GM10248 (cell line): Measurements from ENCODE around the gene PRKCE.
A peak's percentile ranks its signal among the peaks of the same experiment; 100 is the strongest.

ENCODE experiments used
- CTCF ChIA-PET: fragments of 300-600 bp; sonication (Branson Sonifier 250); formaldehyde crosslinking; extraction: SDS; loops from one replicate; lab custom pipeline; 2021; ENCODE audit warnings: antibody characterized with exemption; lab: Yijun Ruan, JAX
- POLR2A ChIA-PET: fragments of 350-650 bp; sonication (Branson Sonifier 250); formaldehyde crosslinking; extraction: SDS; loops from one replicate; lab custom pipeline; 2020; ENCODE audit warnings: antibody characterized with exemption; lab: Yijun Ruan, JAX
- DNase-seq: peaks from one replicate; pipeline ENCODE4 v3.0.0; 2012; ENCODE audit errors: extremely low spot score
- CTCF ChIP-seq: IDR thresholded peaks from 2 replicates; pipeline ENCODE4 v1.5.1; 2012; ENCODE audit warnings: mild to moderate bottlenecking, low read depth; ENCODE audit errors: extremely low read depth, missing control alignments, control extremely low read depth

The PRKCE gene

GRCh38 chr2:45640576-45640975 is 10.9 kb upstream of the PRKCE start:
- POLR2A ChIA-PET = no interaction called here
- CTCF ChIA-PET = interaction anchor here (2.8 kb wide), 2 partner anchors 10 to 296 kb away, joined by 10 to 17 read pairs; partner anchors contain the start of gene PRKCE
- DNase-seq = no peak
- TF ChIP-seq CTCF = no peak

- ChIA-PET POLR2A (no interaction called here), CTCF (interaction anchor here (0.7 to 2.2 kb wide), 30 partner anchors 9 to 662 kb away, joined by 3 to 22 read pairs (median 3); no protein-coding TSS in a partner anchor)
- TF ChIP-seq CTCF = no peak
- no peak for DNase-seq
These were observed 8.4 kb upstream of the PRKCE start for GRCh38 chr2:45643095-45643494.

GRCh38 chr2:45643543-45644542 is 7.6 kb upstream of the PRKCE start:
- CTCF ChIA-PET = interaction anchor here (0.7 to 2.2 kb wide), 19 partner anchors 9 to 817 kb away, joined by 3 to 16 read pairs (median 4); no protein-coding TSS in a partner anchor
- peak; percentile 90 for DNase-seq
- POLR2A ChIA-PET = no interaction called here
- peak; percentile 95 for TF ChIP-seq CTCF

DNA sequence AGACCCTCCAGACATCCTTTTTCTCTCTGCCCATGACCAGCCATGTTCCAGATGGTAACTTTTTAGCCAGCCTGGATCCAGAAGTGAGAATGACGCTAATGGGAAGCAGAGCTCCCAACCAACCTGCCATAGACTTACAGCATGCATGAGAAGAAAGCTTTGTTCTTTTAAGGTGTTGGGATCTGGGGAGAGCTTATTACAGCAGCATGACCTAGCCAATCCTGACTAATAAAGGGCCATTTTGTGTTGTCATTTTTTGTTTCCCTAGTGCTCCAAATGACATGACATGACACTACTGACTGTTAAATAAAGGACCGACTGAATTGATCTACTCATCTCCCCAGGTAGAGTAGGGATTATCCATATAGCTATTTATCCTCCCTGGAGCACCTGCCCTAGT is 5.2 kb upstream of the PRKCE start:
- TF ChIP-seq CTCF = no peak
- ChIA-PET CTCF (interaction anchor here (0.6 to 2.7 kb wide), 7 partner anchors 11 to 343 kb away, joined by 3 to 22 read pairs (median 3); no protein-coding TSS in a partner anchor), POLR2A (no interaction called here)
- no peak for DNase-seq

DNA sequence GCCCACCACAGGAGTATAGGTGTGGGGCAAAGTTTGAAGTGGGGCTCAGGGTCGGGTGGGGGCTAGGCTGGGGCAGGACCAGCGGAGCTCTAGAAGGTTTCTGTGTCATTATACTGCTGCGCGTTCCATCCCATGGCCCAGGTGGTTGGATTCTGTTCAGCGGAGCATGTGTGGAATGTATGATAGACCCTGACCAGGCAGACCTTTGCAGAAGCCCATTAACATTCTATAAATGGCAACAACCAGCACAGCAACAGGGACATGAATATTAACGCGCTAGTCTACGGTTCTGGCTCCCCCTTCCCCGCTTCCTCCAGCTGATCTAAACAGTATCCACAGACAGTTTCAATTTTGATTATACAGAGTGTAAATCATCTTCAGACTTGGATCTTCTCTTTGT is 4.1 kb upstream of the PRKCE start:
- ChIA-PET CTCF (interaction anchor here (1.0 to 2.7 kb wide), 3 partner anchors 10 to 289 kb away, joined by 3 to 22 read pairs (median 3); no protein-coding TSS in a partner anchor), POLR2A (no interaction called here)
- no peak for DNase-seq
- no peak for TF ChIP-seq CTCF

DNA sequence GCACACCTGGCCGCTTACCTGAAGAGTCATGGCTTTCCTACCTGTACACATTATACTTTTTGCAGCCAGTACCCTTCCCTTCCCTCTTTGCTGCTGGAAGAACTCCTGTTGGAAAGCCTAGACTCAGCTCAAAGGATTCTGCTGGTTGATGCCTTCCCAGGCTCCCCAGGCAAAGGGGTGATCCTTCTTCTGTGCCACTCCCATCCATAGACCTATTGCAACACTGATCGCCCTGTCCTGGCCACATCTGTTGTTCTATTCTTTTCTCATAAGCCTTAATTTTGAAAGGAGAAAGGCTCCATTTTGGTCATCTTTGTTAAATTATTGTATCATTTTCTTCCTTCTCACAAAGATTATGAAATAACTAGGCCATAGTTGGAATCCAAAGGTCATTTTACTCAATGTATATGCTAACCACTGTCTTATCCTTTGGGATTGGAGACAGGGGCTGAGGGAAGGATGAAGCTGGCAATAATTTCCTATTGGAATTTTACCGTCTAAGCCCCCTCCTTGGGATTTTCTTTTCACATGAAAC is 3.4 kb upstream of the PRKCE start:
- CTCF ChIA-PET = interaction anchor here (1.0 to 2.7 kb wide), 3 partner anchors 10 to 288 kb away, joined by 3 to 22 read pairs (median 3); no protein-coding TSS in a partner anchor
- POLR2A ChIA-PET = no interaction called here
- DNase-seq = no peak
- no peak for TF ChIP-seq CTCF
